Measurements from ENCODE around the gene KLLN. TPM values are rescaled to one million over a fixed set of nuclear protein-coding genes. Genes with fewer than 3 reads are reported as not detected.
A peak's percentile ranks its signal among the peaks of the same experiment; 100 is the strongest.

The KLLN gene
- total and polyA plus RNA-seq, 2 donors (not counting 1 experiment from before 2014, with no cell fraction given), result 0.45 to 2.2 TPM

DNA sequence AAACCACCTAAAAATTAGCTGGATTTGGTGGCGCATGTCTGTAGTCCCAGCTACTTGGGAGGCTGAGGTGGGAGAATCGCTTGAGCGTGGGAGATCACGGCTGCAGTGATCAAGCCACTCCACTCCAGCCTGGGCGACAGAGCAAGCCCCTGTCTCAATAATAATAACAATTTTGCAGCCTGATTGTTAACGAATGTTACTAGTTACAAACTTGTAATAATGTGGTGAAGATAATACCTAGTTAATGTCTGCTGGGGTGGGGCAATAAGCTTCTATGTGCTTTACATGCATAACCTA lies 44.1 kb downstream of the KLLN start:
- intact Hi-C loops (cut with micrococcal nuclease), result loop anchor here (2.0 to 5.0 kb wide), 2 partner anchors 568 to 1593 kb away; partner anchors contain the start of gene IFIT5
- CTCF ChIA-PET, result interaction anchor here (1.0 to 2.7 kb wide), 7 partner anchors 32 to 733 kb away, joined by 3 to 12 read pairs (median 5); partner anchors contain the start of genes KLLN and PTEN
- peak overlapping the region; percentile 84 for H3K4me2 ChIP-seq (replicated peaks; ENCODE audit: low read depth, low read length, poor library complexity, severe bottlenecking)

More for the DNA sequence above, 44.1 kb downstream of the KLLN start:
- peaks cover 35% of the 10 kb centered on the region for H3K79me2 ChIP-seq (ENCODE audit: control insufficient read depth, insufficient read depth, low read length)
- Mint-ChIP-seq H3K27me3 (no peaks in the 10 kb centered on the region), H3K4me3 (peak overlapping the region; percentile 14), H3K27ac (peak overlapping the region; percentile 42), H3K9me3 (ENCODE audit: insufficient read depth) (no peaks in the 10 kb centered on the region), H3K4me1 (peaks cover 36% of the 10 kb centered on the region)
- peaks cover 12% of the 10 kb centered on the region for H4K20me1 ChIP-seq (ENCODE audit: control insufficient read depth, insufficient read depth, low read length, poor library complexity, severe bottlenecking)
- H3K36me3 ChIP-seq (replicated peaks in 1 of 2; ENCODE audit: control extremely low read depth in 1 of 2, control insufficient read depth in 1 of 2, extremely low read depth in 1 of 2, insufficient read depth in 2 of 2, low read length in 1 of 2), result no peaks in the 10 kb centered on the region
- peaks cover 15 to 25% of the 10 kb centered on the region in 2 donors for H3K4me1 ChIP-seq (ENCODE audit: control insufficient read depth in 2 of 2, insufficient read depth in 2 of 2, low read length in 2 of 2)
- peak overlapping the region; percentile 88 for H2AFZ ChIP-seq (ENCODE audit: insufficient read depth, low read depth, low read length, poor library complexity, severe bottlenecking)
- TF ChIP-seq EZH2 (IDR thresholded peaks at IDR 0.05; ENCODE audit: borderline replicate concordance, insufficient read depth, low read depth, low read length, poor library complexity, severe bottlenecking), result no peak
- TF ChIP-seq, protein P1, sequence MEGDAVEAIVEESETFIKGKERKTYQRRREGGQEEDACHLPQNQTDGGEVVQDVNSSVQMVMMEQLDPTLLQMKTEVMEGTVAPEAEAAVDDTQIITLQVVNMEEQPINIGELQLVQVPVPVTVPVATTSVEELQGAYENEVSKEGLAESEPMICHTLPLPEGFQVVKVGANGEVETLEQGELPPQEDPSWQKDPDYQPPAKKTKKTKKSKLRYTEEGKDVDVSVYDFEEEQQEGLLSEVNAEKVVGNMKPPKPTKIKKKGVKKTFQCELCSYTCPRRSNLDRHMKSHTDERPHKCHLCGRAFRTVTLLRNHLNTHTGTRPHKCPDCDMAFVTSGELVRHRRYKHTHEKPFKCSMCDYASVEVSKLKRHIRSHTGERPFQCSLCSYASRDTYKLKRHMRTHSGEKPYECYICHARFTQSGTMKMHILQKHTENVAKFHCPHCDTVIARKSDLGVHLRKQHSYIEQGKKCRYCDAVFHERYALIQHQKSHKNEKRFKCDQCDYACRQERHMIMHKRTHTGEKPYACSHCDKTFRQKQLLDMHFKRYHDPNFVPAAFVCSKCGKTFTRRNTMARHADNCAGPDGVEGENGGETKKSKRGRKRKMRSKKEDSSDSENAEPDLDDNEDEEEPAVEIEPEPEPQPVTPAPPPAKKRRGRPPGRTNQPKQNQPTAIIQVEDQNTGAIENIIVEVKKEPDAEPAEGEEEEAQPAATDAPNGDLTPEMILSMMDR (IDR thresholded peaks at IDR 0.05), result no peak
- no peaks in the 10 kb centered on the region for H3K9me3 ChIP-seq (ENCODE audit: control extremely low read depth in 1 of 3, control insufficient read depth in 2 of 3, insufficient read depth in 1 of 3, low read length in 2 of 3)
- ATAC-seq (ENCODE audit: low read depth) (no peak), DNase-seq (no peak)
- POLR2A ChIA-PET, result interaction anchor here (0.6 to 3.4 kb wide), 2 partner anchors 43 to 1297 kb away, joined by 3 to 27 read pairs; partner anchors contain the start of genes KLLN and PTEN
- no CpG with 5 or more reads among the region's 6 CpGs for WGBS (ENCODE audit: insufficient coverage)
- peak overlapping the region; percentile 91 to 95 for H3K27ac ChIP-seq (ENCODE audit: low read length in 2 of 2)
- no peaks in the 10 kb centered on the region for H3K27me3 ChIP-seq (replicated peaks in 1 of 4; ENCODE audit: control extremely low read depth in 1 of 4, control insufficient read depth in 3 of 4, insufficient read depth in 4 of 4, low read length in 3 of 4)
- H3K9ac ChIP-seq (ENCODE audit: low read length), result peak overlapping the region; percentile 87
- H3K4me3 ChIP-seq (ENCODE audit: control extremely low read depth in 1 of 5, extremely low read depth in 1 of 5, insufficient read depth in 1 of 5, low read depth in 2 of 5, low read length in 4 of 5), result no peak overlapping the region

All from B cell (primary cell).